Activated CD8-positive, alpha-beta T cell treated with anti-CD3 and anti-CD28 coated beads, Interleukin-2, amount 10 ng/mL, durations not matched to agents 7 days and 5 days (primary cell): ENCODE data around the gene SPSB1. TPM values are rescaled to one million over a fixed set of nuclear protein-coding genes. Genes with fewer than 3 reads are reported as not detected.

Source experiments
- ATAC-seq: fragments of 150-1000 bp; cut with Tn5 transposase; one replicate; pipeline ENCODE4 v1.10.0; 2021; ENCODE audit warnings: moderate library complexity
- CTCF ChIA-PET: fragments of 350-600 bp; sonication (Branson Sonifier 250); formaldehyde crosslinking; loops from one replicate; lab custom pipeline; 2021; ENCODE audit warnings: antibody characterized with exemption; lab: Charles Lee
- POLR2A ChIA-PET: fragments of 350-600 bp; sonication (Branson Sonifier 250); formaldehyde crosslinking; loops from one replicate; lab custom pipeline; 2021; ENCODE audit warnings: antibody characterized with exemption; lab: Charles Lee
- DNase-seq: peaks from one replicate; pipeline ENCODE4 v3.0.0-alpha.2; 2020
- H3K27ac Mint-ChIP-seq: one replicate; pipeline ENCODE4 v1.8.0; 2021; ENCODE audit warnings: mild to moderate bottlenecking, mixed read lengths
- H3K27me3 Mint-ChIP-seq: one replicate; pipeline ENCODE4 v1.8.0; 2021; ENCODE audit warnings: low read depth, mixed read lengths
- H3K36me3 Mint-ChIP-seq: one replicate; pipeline ENCODE4 v1.8.0; 2021; ENCODE audit warnings: low read depth, mixed read lengths
- H3K4me1 Mint-ChIP-seq: one replicate; pipeline ENCODE4 v1.8.0; 2021; ENCODE audit warnings: low read depth, mixed read lengths
- H3K4me3 Mint-ChIP-seq: one replicate; pipeline ENCODE4 v1.8.0; 2021; ENCODE audit warnings: mild to moderate bottlenecking, mixed read lengths
- H3K9me3 Mint-ChIP-seq: one replicate; pipeline ENCODE4 v1.8.0; 2022; ENCODE audit warnings: mixed read lengths; ENCODE audit not compliant: insufficient read depth
- total RNA-seq, 2 experiments: library from RNA; stranded (reverse); gene quantifications; one replicate each; pipeline ENCODE4 v1.2.3, GENCODE V29; 2021

The SPSB1 gene
- total RNA-seq, 2 experiments from 2014 or later = 1.1 TPM

- no peak for DNase-seq
- Mint-ChIP-seq H3K4me1 (no peaks in the 10 kb centered on the region), H3K4me3 (no peak overlapping the region), H3K27me3 (no peaks in the 10 kb centered on the region), H3K36me3 (no peaks in the 10 kb centered on the region), H3K9me3 (no peaks in the 10 kb centered on the region), H3K27ac (no peak overlapping the region)
- no peak for ATAC-seq
- POLR2A ChIA-PET = no interaction called here
- CTCF ChIA-PET = no interaction called here
These were observed 59.9 kb downstream of the SPSB1 start for GRCh38 chr1:9352377-9353134.

GRCh38 chr1:9355503-9355902 lies 62.8 kb downstream of the SPSB1 start:
- POLR2A ChIA-PET = interaction anchor here (0.6 kb wide), 1 partner anchor 83 kb away, joined by 3 read pairs; no protein-coding TSS in a partner anchor
- Mint-ChIP-seq H3K4me1 (no peaks in the 10 kb centered on the region), H3K9me3 (no peaks in the 10 kb centered on the region), H3K4me3 (no peak overlapping the region), H3K27ac (no peak overlapping the region), H3K36me3 (no peaks in the 10 kb centered on the region), H3K27me3 (no peaks in the 10 kb centered on the region)
- ATAC-seq (no peak), DNase-seq (no peak)
- CTCF ChIA-PET = no interaction called here

- H3K36me3 Mint-ChIP-seq = no peaks in the 10 kb centered on the region
- no peak overlapping the region for H3K4me3 Mint-ChIP-seq
- POLR2A ChIA-PET = no interaction called here
- DNase-seq (no peak), ATAC-seq (no peak)
- no peak overlapping the region for H3K27ac Mint-ChIP-seq
- no peaks in the 10 kb centered on the region for H3K4me1 Mint-ChIP-seq
- H3K27me3 Mint-ChIP-seq = no peaks in the 10 kb centered on the region
- H3K9me3 Mint-ChIP-seq = no peaks in the 10 kb centered on the region
- CTCF ChIA-PET = no interaction called here
These were observed 63.3 kb downstream of the SPSB1 start for GRCh38 chr1:9356021-9356420.

GRCh38 chr1:9356829-9357466 lies 64.3 kb downstream of the SPSB1 start:
- Mint-ChIP-seq H3K4me3 (no peak overlapping the region), H3K27me3 (no peaks in the 10 kb centered on the region), H3K4me1 (no peaks in the 10 kb centered on the region), H3K36me3 (no peaks in the 10 kb centered on the region), H3K27ac (no peak overlapping the region), H3K9me3 (no peaks in the 10 kb centered on the region)
- ChIA-PET CTCF (no interaction called here), POLR2A (no interaction called here)
- no peak for DNase-seq
- no peak for ATAC-seq

GRCh38 chr1:9357958-9358357 lies 65.3 kb downstream of the SPSB1 start:
- no peaks in the 10 kb centered on the region for H3K4me1 Mint-ChIP-seq
- H3K27me3 Mint-ChIP-seq = no peaks in the 10 kb centered on the region
- H3K36me3 Mint-ChIP-seq = no peaks in the 10 kb centered on the region
- ATAC-seq = no peak
- H3K4me3 Mint-ChIP-seq = no peak overlapping the region
- POLR2A ChIA-PET = no interaction called here
- no peak for DNase-seq
- CTCF ChIA-PET = no interaction called here
- H3K9me3 Mint-ChIP-seq = no peaks in the 10 kb centered on the region
- H3K27ac Mint-ChIP-seq = no peak overlapping the region

GRCh38 chr1:9360371-9361064 lies 67.8 kb downstream of the SPSB1 start:
- Mint-ChIP-seq H3K4me1 (no peaks in the 10 kb centered on the region), H3K27me3 (no peaks in the 10 kb centered on the region), H3K4me3 (no peak overlapping the region), H3K9me3 (no peaks in the 10 kb centered on the region), H3K36me3 (no peaks in the 10 kb centered on the region), H3K27ac (no peak overlapping the region)
- CTCF ChIA-PET = no interaction called here
- ATAC-seq (no peak), DNase-seq (no peak)
- POLR2A ChIA-PET = no interaction called here

GRCh38 chr1:9361630-9362260 lies 69.1 kb downstream of the SPSB1 start:
- H3K36me3 Mint-ChIP-seq = no peaks in the 10 kb centered on the region
- no peak for ATAC-seq
- no peak for DNase-seq
- ChIA-PET CTCF (no interaction called here), POLR2A (no interaction called here)
- H3K4me3 Mint-ChIP-seq = no peak overlapping the region
- no peaks in the 10 kb centered on the region for H3K9me3 Mint-ChIP-seq
- no peak overlapping the region for H3K27ac Mint-ChIP-seq
- H3K27me3 Mint-ChIP-seq = no peaks in the 10 kb centered on the region
- H3K4me1 Mint-ChIP-seq = no peaks in the 10 kb centered on the region

- ChIA-PET POLR2A (no interaction called here), CTCF (no interaction called here)
- H3K4me3 Mint-ChIP-seq = no peak overlapping the region
- ATAC-seq = no peak
- H3K9me3 Mint-ChIP-seq = no peaks in the 10 kb centered on the region
- H3K27me3 Mint-ChIP-seq = no peaks in the 10 kb centered on the region
- no peak overlapping the region for H3K27ac Mint-ChIP-seq
- no peaks in the 10 kb centered on the region for H3K4me1 Mint-ChIP-seq
- no peaks in the 10 kb centered on the region for H3K36me3 Mint-ChIP-seq
- DNase-seq = no peak
These were observed 69.8 kb downstream of the SPSB1 start for GRCh38 chr1:9362488-9362887.

- POLR2A ChIA-PET = no interaction called here
- Mint-ChIP-seq H3K9me3 (no peaks in the 10 kb centered on the region), H3K36me3 (no peaks in the 10 kb centered on the region), H3K4me1 (no peaks in the 10 kb centered on the region), H3K4me3 (no peak overlapping the region), H3K27ac (no peak overlapping the region), H3K27me3 (no peaks in the 10 kb centered on the region)
- ATAC-seq (no peak), DNase-seq (no peak)
- CTCF ChIA-PET = no interaction called here
These were observed 70.4 kb downstream of the SPSB1 start for GRCh38 chr1:9363061-9363471.

GRCh38 chr1:9366298-9366697 lies 73.6 kb downstream of the SPSB1 start:
- H3K4me3 Mint-ChIP-seq = no peak overlapping the region
- DNase-seq (no peak), ATAC-seq (no peak)
- peaks cover 4% of the 10 kb centered on the region for H3K4me1 Mint-ChIP-seq
- ChIA-PET POLR2A (no interaction called here), CTCF (no interaction called here)
- H3K36me3 Mint-ChIP-seq = no peaks in the 10 kb centered on the region
- no peak overlapping the region for H3K27ac Mint-ChIP-seq
- H3K27me3 Mint-ChIP-seq = peaks cover 5% of the 10 kb centered on the region
- no peaks in the 10 kb centered on the region for H3K9me3 Mint-ChIP-seq

GRCh38 chr1:9366943-9367780 lies 74.5 kb downstream of the SPSB1 start:
- ChIA-PET POLR2A (no interaction called here), CTCF (interaction anchor here (2.4 kb wide), 1 partner anchor 100 kb away, joined by 7 read pairs; no protein-coding TSS in a partner anchor)

More at GRCh38 chr1:9366943-9367780, 74.5 kb downstream of the SPSB1 start:
- DNase-seq (no peak), ATAC-seq (no peak)
- no peaks in the 10 kb centered on the region for H3K36me3 Mint-ChIP-seq
- H3K27ac Mint-ChIP-seq = no peak overlapping the region
- H3K27me3 Mint-ChIP-seq = peaks cover 5% of the 10 kb centered on the region
- H3K9me3 Mint-ChIP-seq = no peaks in the 10 kb centered on the region
- H3K4me1 Mint-ChIP-seq = peaks cover 4% of the 10 kb centered on the region
- H3K4me3 Mint-ChIP-seq = no peak overlapping the region
